ENCODE measurements around the gene RASGEF1B. TPM values are rescaled to one million over a fixed set of nuclear protein-coding genes. Genes with fewer than 3 reads are reported as not detected.

RASGEF1B gene
- total and polyA plus RNA-seq, 4 donors, result 8.9 to 57.4 (median 32.1) TPM

DNA sequence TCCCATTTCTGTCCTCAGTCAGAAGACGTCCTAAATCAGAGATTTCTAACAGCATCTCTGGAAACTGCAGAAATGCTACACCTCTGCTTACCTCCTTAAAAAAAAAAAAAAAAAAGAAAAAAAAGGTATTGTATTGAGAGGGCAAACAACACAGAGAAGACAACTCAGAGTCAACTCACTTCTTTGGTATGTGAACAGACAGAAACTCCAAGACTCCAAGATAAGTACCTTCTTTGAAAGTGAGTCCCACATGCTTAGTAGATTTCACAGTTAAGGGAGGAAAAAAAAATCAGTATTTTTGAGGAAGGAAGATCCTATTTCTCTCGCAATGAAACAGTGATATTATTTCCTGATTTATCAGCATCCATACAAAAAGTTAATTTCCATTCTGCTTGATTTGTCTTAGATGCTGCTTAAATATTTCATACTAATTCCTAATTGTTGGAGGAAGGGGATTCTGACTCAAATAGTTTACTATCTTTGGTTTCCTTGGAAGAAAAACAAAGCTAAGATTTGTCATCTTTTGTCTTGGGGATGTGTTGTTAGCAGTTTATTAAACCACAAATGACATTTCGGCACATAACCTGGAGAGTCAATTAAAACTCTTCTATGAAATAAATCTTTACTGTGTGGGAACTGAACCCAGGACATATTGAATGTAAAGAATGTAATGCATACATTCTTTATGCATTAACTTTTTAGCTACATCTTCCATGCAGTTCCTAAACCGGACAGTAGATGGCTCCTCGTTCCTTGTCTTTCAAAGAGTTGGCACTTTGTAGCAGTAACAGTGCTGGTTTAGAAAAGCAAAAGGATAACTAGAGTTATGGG, 4.7 kb downstream of the RASGEF1B start:
- no peaks in the 10 kb centered on the region for H3K36me3 ChIP-seq (ENCODE audit: control insufficient read depth in 4 of 4, insufficient read depth in 3 of 4, low read depth in 1 of 4, low read length in 3 of 4)
- peak overlapping the region in 1 of 2 donors; percentile 100 for H3K9ac ChIP-seq (ENCODE audit: low read depth in 1 of 2, low read length in 2 of 2)
- no peaks in the 10 kb centered on the region for H3K9me3 ChIP-seq (ENCODE audit: control insufficient read depth in 4 of 4, low read length in 3 of 4)
- no peaks in the 10 kb centered on the region for H3K27me3 ChIP-seq (ENCODE audit: control insufficient read depth in 4 of 4, insufficient read depth in 4 of 4, low read length in 3 of 4)
- whole genome bisulfite sequencing, result 20% methylated on average over 5 of the region's 5 CpGs
- H3K4me1 ChIP-seq (ENCODE audit: control insufficient read depth in 4 of 4, insufficient read depth in 4 of 4, low read length in 3 of 4), result peaks cover 3 to 57% (median 51%) of the 10 kb centered on the region in 4 donors
- TF ChIP-seq FOXA2 (IDR thresholded peaks at IDR 0.05) (no peak), GABPA (IDR thresholded peaks at IDR 0.05 in 1 of 2, conservative IDR thresholded peaks at IDR 0.05 in 1 of 2) (no peak), HNF4A (conservative IDR thresholded peaks at IDR 0.05) (no peak), HNF4G (IDR thresholded peaks at IDR 0.05) (no peak), FOXA1 (IDR thresholded peaks at IDR 0.05) (no peak), JUND (IDR thresholded peaks at IDR 0.05) (no peak), NR2F2 (IDR thresholded peaks at IDR 0.05) (no peak), EGR1 (IDR thresholded peaks at IDR 0.05; ENCODE audit: low read depth in 2 of 2) (no peak), MAX (IDR thresholded peaks at IDR 0.05) (no peak), SP1 (IDR thresholded peaks at IDR 0.05) (no peak), REST (IDR thresholded peaks at IDR 0.05) (no peak), RAD21 (IDR thresholded peaks at IDR 0.05) (peak; percentile 99 to 100), TAF1 (conservative IDR thresholded peaks at IDR 0.05) (no peak), RXRA (IDR thresholded peaks at IDR 0.05) (peak; percentile 9 to 47), YY1 (IDR thresholded peaks at IDR 0.05) (peak; percentile 51)
- TF ChIP-seq, protein P1, sequence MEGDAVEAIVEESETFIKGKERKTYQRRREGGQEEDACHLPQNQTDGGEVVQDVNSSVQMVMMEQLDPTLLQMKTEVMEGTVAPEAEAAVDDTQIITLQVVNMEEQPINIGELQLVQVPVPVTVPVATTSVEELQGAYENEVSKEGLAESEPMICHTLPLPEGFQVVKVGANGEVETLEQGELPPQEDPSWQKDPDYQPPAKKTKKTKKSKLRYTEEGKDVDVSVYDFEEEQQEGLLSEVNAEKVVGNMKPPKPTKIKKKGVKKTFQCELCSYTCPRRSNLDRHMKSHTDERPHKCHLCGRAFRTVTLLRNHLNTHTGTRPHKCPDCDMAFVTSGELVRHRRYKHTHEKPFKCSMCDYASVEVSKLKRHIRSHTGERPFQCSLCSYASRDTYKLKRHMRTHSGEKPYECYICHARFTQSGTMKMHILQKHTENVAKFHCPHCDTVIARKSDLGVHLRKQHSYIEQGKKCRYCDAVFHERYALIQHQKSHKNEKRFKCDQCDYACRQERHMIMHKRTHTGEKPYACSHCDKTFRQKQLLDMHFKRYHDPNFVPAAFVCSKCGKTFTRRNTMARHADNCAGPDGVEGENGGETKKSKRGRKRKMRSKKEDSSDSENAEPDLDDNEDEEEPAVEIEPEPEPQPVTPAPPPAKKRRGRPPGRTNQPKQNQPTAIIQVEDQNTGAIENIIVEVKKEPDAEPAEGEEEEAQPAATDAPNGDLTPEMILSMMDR (IDR thresholded peaks at IDR 0.05; ENCODE audit: low read depth, low read length, missing input control), result peak; percentile 92
- TF ChIP-seq, protein P2, sequence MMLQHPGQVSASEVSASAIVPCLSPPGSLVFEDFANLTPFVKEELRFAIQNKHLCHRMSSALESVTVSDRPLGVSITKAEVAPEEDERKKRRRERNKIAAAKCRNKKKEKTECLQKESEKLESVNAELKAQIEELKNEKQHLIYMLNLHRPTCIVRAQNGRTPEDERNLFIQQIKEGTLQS (IDR thresholded peaks at IDR 0.05), result no peak
- TF ChIP-seq, protein P3, sequence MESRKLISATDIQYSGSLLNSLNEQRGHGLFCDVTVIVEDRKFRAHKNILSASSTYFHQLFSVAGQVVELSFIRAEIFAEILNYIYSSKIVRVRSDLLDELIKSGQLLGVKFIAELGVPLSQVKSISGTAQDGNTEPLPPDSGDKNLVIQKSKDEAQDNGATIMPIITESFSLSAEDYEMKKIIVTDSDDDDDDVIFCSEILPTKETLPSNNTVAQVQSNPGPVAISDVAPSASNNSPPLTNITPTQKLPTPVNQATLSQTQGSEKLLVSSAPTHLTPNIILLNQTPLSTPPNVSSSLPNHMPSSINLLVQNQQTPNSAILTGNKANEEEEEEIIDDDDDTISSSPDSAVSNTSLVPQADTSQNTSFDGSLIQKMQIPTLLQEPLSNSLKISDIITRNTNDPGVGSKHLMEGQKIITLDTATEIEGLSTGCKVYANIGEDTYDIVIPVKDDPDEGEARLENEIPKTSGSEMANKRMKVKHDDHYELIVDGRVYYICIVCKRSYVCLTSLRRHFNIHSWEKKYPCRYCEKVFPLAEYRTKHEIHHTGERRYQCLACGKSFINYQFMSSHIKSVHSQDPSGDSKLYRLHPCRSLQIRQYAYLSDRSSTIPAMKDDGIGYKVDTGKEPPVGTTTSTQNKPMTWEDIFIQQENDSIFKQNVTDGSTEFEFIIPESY (IDR thresholded peaks at IDR 0.05), result no peak
- peak; percentile 71 for DNase-seq (ENCODE audit: low spot score)
- peak overlapping the region in 2 of 3 donors; percentile 25 to 34 for H3K4me3 ChIP-seq (ENCODE audit: low read depth in 1 of 3, low read length in 3 of 3)
- peak overlapping the region in 1 of 2 donors; percentile 59 for H3K27ac ChIP-seq (ENCODE audit: low read depth in 1 of 2, low read length in 2 of 2)

Data from liver (tissue), 9 donors.